ENCODE data around the gene FGF19.
"Not testable (repeated sequence)": the region's sequence is repeated elsewhere in the genome, so short reads cannot be mapped to it uniquely, and the experiment has no call there.

Gene FGF19

DNA sequence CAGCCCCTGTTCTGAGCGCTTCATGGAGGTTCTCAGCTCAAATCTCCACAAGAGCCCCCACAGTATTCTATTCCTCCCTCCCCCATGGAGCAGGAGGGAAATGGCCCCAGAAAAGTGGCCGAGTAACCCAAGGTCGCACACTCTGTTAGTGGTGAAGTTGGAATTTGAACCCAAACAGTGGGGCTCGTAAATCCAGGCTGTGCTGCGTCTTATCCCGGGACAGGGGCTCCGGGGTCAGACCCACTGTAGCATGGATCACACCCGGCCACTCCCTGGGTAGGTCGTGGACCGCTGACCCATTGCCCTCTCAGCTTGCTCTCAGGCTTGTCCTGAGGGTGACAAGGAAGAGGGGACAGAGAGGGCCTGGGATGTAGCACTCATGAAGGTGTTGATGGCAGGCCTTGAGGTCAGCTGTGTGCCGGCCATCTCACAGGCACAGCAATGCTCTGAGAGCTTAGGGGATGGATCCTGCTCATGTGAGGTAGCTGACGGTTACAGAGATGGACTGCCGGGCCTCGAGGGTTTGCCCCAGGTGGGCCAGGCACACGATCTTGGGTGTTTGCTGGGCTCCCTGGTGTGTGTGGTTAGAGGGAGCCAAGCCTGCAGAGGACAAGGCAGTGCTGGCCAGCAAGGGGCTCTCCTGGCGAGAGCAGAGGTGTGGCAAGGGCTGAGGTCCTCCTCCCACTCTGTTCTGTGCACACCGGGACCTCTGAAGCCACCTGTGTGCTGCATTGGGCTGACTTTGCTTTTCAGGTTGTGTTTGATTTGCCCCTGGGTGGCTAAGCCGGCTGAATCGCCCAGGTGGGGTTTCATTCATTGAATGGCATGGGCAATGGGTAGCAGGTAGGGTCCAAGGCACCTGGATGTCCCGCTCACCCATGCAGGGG is 2.3 kb upstream of the FGF19 start:
- Mint-ChIP-seq H3K4me1 (ENCODE audit: low read depth) (peaks cover 17% of the 10 kb centered on the region), H3K4me3 (no peak overlapping the region), H3K27me3 (peaks cover 8% of the 10 kb centered on the region)

GRCh38 chr11:69705351-69705811 is 1.6 kb upstream of the FGF19 start:
- Mint-ChIP-seq H3K4me1 (ENCODE audit: low read depth) (peaks cover 18% of the 10 kb centered on the region), H3K27me3 (peaks cover 12% of the 10 kb centered on the region), H3K4me3 (peak overlapping the region; percentile 34)

More for the DNA sequence above, 2.3 kb upstream of the FGF19 start:
- H3K27ac Mint-ChIP-seq, result no peak overlapping the region
- H3K9me3 Mint-ChIP-seq (ENCODE audit: low read depth), result no peaks in the 10 kb centered on the region
- H3K36me3 Mint-ChIP-seq, result no peaks in the 10 kb centered on the region

DNA sequence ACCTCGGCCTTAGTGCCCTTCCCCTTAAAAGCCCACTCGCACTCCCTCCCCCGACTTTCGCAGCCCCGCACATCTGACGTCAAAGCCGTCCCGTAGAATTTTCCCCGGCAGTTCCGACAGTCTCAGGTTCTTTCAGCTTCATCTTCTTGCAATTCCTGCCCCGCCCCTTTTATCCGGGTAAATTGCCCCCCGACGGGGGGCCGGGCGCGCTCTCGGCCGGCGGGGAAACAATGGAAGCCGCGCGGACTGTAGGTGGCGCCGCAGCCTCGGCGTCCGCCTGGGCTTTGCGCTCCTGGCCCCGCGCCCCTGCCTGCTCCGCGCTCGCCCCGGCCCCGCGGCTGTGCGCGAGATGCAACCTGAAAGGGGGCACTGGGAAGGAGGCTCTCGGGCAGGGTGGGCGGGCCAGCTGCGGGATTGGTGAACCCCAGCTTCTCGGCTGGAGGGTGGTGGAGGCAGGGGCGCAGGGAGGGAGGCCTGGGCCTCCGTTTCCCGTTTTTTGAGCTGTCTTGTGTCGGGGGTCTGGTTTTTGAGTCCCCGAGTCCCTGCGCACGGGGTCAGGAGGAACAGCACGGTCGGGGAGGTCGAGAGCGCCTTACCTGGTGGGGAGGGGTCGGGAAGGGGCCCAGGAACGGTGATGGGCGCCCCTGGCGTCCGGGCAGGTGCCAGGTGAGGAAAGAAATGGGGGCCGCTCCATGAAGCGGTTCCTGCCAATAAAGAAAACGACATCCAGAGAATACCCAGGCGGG is 859 bp upstream of the FGF19 start:
- H3K27ac Mint-ChIP-seq, result no peak overlapping the region
- peak overlapping the region; percentile 46 for H3K4me3 Mint-ChIP-seq
- peaks cover 17% of the 10 kb centered on the region for H3K27me3 Mint-ChIP-seq
- peaks cover 18% of the 10 kb centered on the region for H3K4me1 Mint-ChIP-seq (ENCODE audit: low read depth)
- no peaks in the 10 kb centered on the region for H3K36me3 Mint-ChIP-seq
- H3K9me3 Mint-ChIP-seq (ENCODE audit: low read depth), result no peaks in the 10 kb centered on the region

More at GRCh38 chr11:69705351-69705811, 1.6 kb upstream of the FGF19 start:
- Mint-ChIP-seq H3K27ac (no peak overlapping the region), H3K9me3 (ENCODE audit: low read depth) (no peaks in the 10 kb centered on the region), H3K36me3 (no peaks in the 10 kb centered on the region)

GRCh38 chr11:69703453-69703767 is 412 bp downstream of the FGF19 start:
- Mint-ChIP-seq H3K9me3 (ENCODE audit: low read depth) (no peaks in the 10 kb centered on the region), H3K4me1 (ENCODE audit: low read depth) (peaks cover 18% of the 10 kb centered on the region), H3K27ac (no peak overlapping the region), H3K36me3 (no peaks in the 10 kb centered on the region), H3K4me3 (peak overlapping the region; percentile 44), H3K27me3 (peaks cover 25% of the 10 kb centered on the region)

- Mint-ChIP-seq H3K27ac (no peak overlapping the region), H3K27me3 (peaks cover 25% of the 10 kb centered on the region), H3K9me3 (ENCODE audit: low read depth) (no peaks in the 10 kb centered on the region), H3K36me3 (no peaks in the 10 kb centered on the region), H3K4me3 (peak overlapping the region; percentile 44), H3K4me1 (ENCODE audit: low read depth) (peaks cover 18% of the 10 kb centered on the region)
Measured at GRCh38 chr11:69702769-69703452, 911 bp downstream of the FGF19 start.

- no peaks in the 10 kb centered on the region for H3K36me3 Mint-ChIP-seq
- no peak overlapping the region for H3K4me3 Mint-ChIP-seq
- no peaks in the 10 kb centered on the region for H3K9me3 Mint-ChIP-seq (ENCODE audit: low read depth)
- H3K27ac Mint-ChIP-seq, result no peak overlapping the region
- peaks cover 18% of the 10 kb centered on the region for H3K4me1 Mint-ChIP-seq (ENCODE audit: low read depth)
- H3K27me3 Mint-ChIP-seq, result peaks cover 26% of the 10 kb centered on the region
Measured at GRCh38 chr11:69702239-69702691, 1.6 kb downstream of the FGF19 start.

- H3K27ac Mint-ChIP-seq, result no peak overlapping the region
- H3K27me3 Mint-ChIP-seq, result peaks cover 32% of the 10 kb centered on the region
- no peak overlapping the region for H3K4me3 Mint-ChIP-seq
- H3K4me1 Mint-ChIP-seq (ENCODE audit: low read depth), result peaks cover 14% of the 10 kb centered on the region
- H3K36me3 Mint-ChIP-seq, result no peaks in the 10 kb centered on the region
- no peaks in the 10 kb centered on the region for H3K9me3 Mint-ChIP-seq (ENCODE audit: low read depth)
Measured at GRCh38 chr11:69700278-69701140, 3.3 kb downstream of the FGF19 start.

DNA sequence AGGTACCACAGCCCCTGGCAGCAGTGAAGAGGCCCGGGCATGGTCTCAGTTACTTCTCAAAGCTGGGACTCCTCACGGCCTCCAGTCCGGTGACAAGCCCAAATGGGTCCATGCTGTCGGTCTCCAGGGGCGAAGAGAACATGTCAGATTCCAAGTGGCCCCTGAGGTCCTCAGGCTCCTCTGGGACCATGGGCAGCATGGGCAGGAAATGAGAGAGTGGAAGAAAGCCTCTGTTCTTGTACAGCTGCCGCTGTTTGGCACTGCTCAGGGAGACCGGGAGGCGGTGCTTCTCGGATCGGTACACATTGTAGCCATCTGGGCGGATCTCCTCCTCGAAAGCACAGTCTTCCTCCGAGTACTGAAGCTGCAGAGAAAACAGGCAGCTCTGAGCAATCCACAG is 4.6 kb downstream of the FGF19 start:
- no peaks in the 10 kb centered on the region for H3K36me3 Mint-ChIP-seq
- no peak overlapping the region for H3K4me3 Mint-ChIP-seq
- H3K4me1 Mint-ChIP-seq (ENCODE audit: low read depth), result peaks cover 6% of the 10 kb centered on the region
- peaks cover 33% of the 10 kb centered on the region for H3K27me3 Mint-ChIP-seq
- no peak overlapping the region for H3K27ac Mint-ChIP-seq
- no peaks in the 10 kb centered on the region for H3K9me3 Mint-ChIP-seq (ENCODE audit: low read depth)

GRCh38 chr11:69698362-69698761 is 5.5 kb downstream of the FGF19 start:
- Mint-ChIP-seq H3K9me3 (ENCODE audit: low read depth) (no peaks in the 10 kb centered on the region), H3K27ac (no peak overlapping the region), H3K4me1 (ENCODE audit: low read depth) (peaks cover 6% of the 10 kb centered on the region), H3K36me3 (no peaks in the 10 kb centered on the region), H3K27me3 (peaks cover 37% of the 10 kb centered on the region), H3K4me3 (no peak overlapping the region)

DNA sequence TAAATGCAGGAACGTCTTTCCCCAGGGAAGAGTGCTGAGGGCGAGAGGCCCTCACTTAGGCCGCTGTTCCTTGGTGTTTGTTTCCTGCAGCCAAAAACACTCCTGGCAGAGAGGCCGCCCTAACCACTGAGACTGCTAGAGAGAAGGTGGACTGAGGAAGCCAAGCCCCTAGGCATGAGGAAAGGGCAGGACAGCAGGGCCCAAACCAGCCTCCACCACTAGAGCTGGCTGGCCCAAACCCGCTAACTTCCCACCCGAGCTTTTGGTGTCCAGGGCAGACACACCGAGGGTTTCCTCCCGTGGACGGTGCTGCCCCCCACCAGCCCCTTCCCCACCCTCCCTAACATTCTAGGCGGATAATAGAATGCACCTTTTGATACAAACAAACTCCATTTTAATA is 6.0 kb downstream of the FGF19 start:
- H3K27ac Mint-ChIP-seq, result no peak overlapping the region
- no peak overlapping the region for H3K4me3 Mint-ChIP-seq
- peaks cover 4% of the 10 kb centered on the region for H3K4me1 Mint-ChIP-seq (ENCODE audit: low read depth)
- H3K36me3 Mint-ChIP-seq, result no peaks in the 10 kb centered on the region
- H3K9me3 Mint-ChIP-seq (ENCODE audit: low read depth), result no peaks in the 10 kb centered on the region
- peaks cover 34% of the 10 kb centered on the region for H3K27me3 Mint-ChIP-seq

- Mint-ChIP-seq H3K27me3 (peaks cover 37% of the 10 kb centered on the region), H3K4me3 (no peak overlapping the region), H3K27ac (no peak overlapping the region), H3K4me1 (ENCODE audit: low read depth) (peaks cover 2% of the 10 kb centered on the region), H3K9me3 (ENCODE audit: low read depth) (no peaks in the 10 kb centered on the region), H3K36me3 (no peaks in the 10 kb centered on the region)
Measured at GRCh38 chr11:69697469-69697843, 6.4 kb downstream of the FGF19 start.

- Mint-ChIP-seq H3K9me3 (ENCODE audit: low read depth) (no peaks in the 10 kb centered on the region), H3K36me3 (no peaks in the 10 kb centered on the region), H3K4me1 (ENCODE audit: low read depth) (peaks cover 2% of the 10 kb centered on the region), H3K4me3 (no peak overlapping the region), H3K27me3 (peaks cover 41% of the 10 kb centered on the region), H3K27ac (no peak overlapping the region)
Measured at GRCh38 chr11:69696749-69697468, 6.9 kb downstream of the FGF19 start.

DNA sequence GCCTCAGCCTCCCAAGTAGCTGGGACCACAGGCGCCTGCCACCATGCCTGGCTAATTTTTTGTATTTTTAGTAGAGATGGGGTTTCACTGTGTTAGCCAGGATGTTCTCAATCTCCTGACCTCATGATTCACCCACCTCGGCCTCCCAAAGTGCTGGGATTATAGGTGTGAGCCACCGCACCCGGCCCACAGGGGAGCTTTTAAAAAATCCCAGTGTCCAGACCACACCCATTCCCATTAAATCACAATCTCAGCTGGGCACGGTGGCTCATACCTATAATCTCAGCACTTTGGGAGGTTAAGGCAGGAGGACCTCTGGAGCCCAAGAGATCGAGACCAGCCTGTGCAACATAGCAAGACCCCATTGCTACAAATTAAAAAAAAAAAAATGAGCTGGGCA is 7.8 kb downstream of the FGF19 start:
- not testable (repeated sequence) for H3K36me3 Mint-ChIP-seq; H3K4me1 Mint-ChIP-seq (ENCODE audit: low read depth); H3K9me3 Mint-ChIP-seq (ENCODE audit: low read depth); H3K4me3 Mint-ChIP-seq; H3K27ac Mint-ChIP-seq
- H3K27me3 Mint-ChIP-seq, result peaks cover 40% of the 10 kb centered on the region

DNA sequence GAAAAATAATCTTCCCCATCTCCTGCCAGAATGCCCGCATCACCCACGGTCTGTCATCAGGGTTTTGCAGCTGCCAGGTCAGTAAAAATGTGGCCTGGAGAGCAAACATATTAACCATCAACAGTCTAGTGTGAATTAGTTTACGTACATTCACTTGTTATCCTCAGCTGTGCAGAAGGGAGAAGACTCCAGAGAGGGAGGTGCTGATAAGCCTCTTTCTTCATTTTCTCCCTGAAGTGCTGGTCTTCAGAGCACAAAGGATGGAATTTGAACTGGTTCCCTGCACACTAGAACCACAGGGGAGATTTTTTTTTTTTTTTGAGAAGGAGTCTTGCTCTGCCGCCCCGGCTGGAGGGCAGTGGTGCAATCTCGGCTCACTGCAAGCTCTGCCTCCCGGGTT is 8.2 kb downstream of the FGF19 start:
- Mint-ChIP-seq H3K4me1 (ENCODE audit: low read depth) (no peaks in the 10 kb centered on the region), H3K4me3 (no peak overlapping the region), H3K36me3 (no peaks in the 10 kb centered on the region), H3K27ac (no peak overlapping the region), H3K9me3 (ENCODE audit: low read depth) (no peaks in the 10 kb centered on the region), H3K27me3 (peaks cover 40% of the 10 kb centered on the region)
